ENCODE measurements around the gene GPX4. TPM values are rescaled to one million over a fixed set of nuclear protein-coding genes. Genes with fewer than 3 reads are reported as not detected.

GPX4 gene
- total RNA-seq, 2 experiments from 2014 or later: 225 to 231 TPM

GRCh38 chr19:1149259-1150045 lies 45.7 kb downstream of the GPX4 start:
- Mint-ChIP-seq H3K27ac (no peak overlapping the region), H3K27me3 (no peaks in the 10 kb centered on the region), H3K36me3 (peaks cover 6% of the 10 kb centered on the region), H3K4me3 (no peak overlapping the region), H3K4me1 (no peaks in the 10 kb centered on the region), H3K9me3 (no peaks in the 10 kb centered on the region)
- DNase-seq: no peak

- no peaks in the 10 kb centered on the region for H3K4me1 Mint-ChIP-seq
- no peak overlapping the region for H3K4me3 Mint-ChIP-seq
- no peaks in the 10 kb centered on the region for H3K27me3 Mint-ChIP-seq
- no peaks in the 10 kb centered on the region for H3K9me3 Mint-ChIP-seq
- no peak for DNase-seq
- H3K36me3 Mint-ChIP-seq: no peaks in the 10 kb centered on the region
- no peak overlapping the region for H3K27ac Mint-ChIP-seq
Observed at GRCh38 chr19:1150333-1151036, 46.7 kb downstream of the GPX4 start.

- Mint-ChIP-seq H3K36me3 (no peaks in the 10 kb centered on the region), H3K4me3 (no peak overlapping the region), H3K4me1 (no peaks in the 10 kb centered on the region), H3K27me3 (no peaks in the 10 kb centered on the region), H3K9me3 (no peaks in the 10 kb centered on the region), H3K27ac (no peak overlapping the region)
- no peak for DNase-seq
Observed at GRCh38 chr19:1151037-1151724, 47.4 kb downstream of the GPX4 start.

GRCh38 chr19:1151917-1152587 lies 48.3 kb downstream of the GPX4 start:
- H3K36me3 Mint-ChIP-seq: no peaks in the 10 kb centered on the region
- no peaks in the 10 kb centered on the region for H3K4me1 Mint-ChIP-seq
- no peak overlapping the region for H3K4me3 Mint-ChIP-seq
- H3K9me3 Mint-ChIP-seq: no peaks in the 10 kb centered on the region
- no peak for DNase-seq
- H3K27me3 Mint-ChIP-seq: no peaks in the 10 kb centered on the region
- no peak overlapping the region for H3K27ac Mint-ChIP-seq

- H3K9me3 Mint-ChIP-seq: no peaks in the 10 kb centered on the region
- H3K4me1 Mint-ChIP-seq: no peaks in the 10 kb centered on the region
- no peaks in the 10 kb centered on the region for H3K27me3 Mint-ChIP-seq
- H3K27ac Mint-ChIP-seq: no peak overlapping the region
- DNase-seq: no peak
- peaks cover 2% of the 10 kb centered on the region for H3K36me3 Mint-ChIP-seq
- no peak overlapping the region for H3K4me3 Mint-ChIP-seq
Observed at GRCh38 chr19:1153891-1154730, 50.3 kb downstream of the GPX4 start.

- Mint-ChIP-seq H3K4me3 (no peak overlapping the region), H3K9me3 (no peaks in the 10 kb centered on the region), H3K27ac (no peak overlapping the region), H3K4me1 (no peaks in the 10 kb centered on the region), H3K27me3 (no peaks in the 10 kb centered on the region), H3K36me3 (peaks cover 2% of the 10 kb centered on the region)
- DNase-seq: no peak
Observed at GRCh38 chr19:1154731-1155351, 51.0 kb downstream of the GPX4 start.

GRCh38 chr19:1155352-1156304 lies 51.8 kb downstream of the GPX4 start:
- Mint-ChIP-seq H3K27me3 (no peaks in the 10 kb centered on the region), H3K9me3 (no peaks in the 10 kb centered on the region), H3K27ac (no peak overlapping the region), H3K36me3 (peaks cover 2% of the 10 kb centered on the region), H3K4me1 (no peaks in the 10 kb centered on the region), H3K4me3 (no peak overlapping the region)
- no peak for DNase-seq

Other genes starting within 250 kb of the GPX4 start
- 1 to 10 TPM; 1.8 TPM for gene CFD, start 244.3 kb upstream of the GPX4 start, total RNA-seq
- 10 to 100 TPM; 39.8 to 40.3 TPM for gene MED16, start 210.8 kb upstream of the GPX4 start, total RNA-seq
- not detected for gene RNU6-9, start 210.5 kb upstream of the GPX4 start, total RNA-seq
- gene R3HDM4, start 190.8 kb upstream of the GPX4 start, total RNA-seq: 10 to 100 TPM; 50.5 to 51.7 TPM
- gene KISS1R, start 186.7 kb upstream of the GPX4 start, total RNA-seq: 10 to 100 TPM; 12.2 to 13.3 TPM
- gene ARID3A, start 178.0 kb upstream of the GPX4 start, total RNA-seq: 10 to 100 TPM; 10.2 to 11.8 TPM
- 100 to 1,000 TPM; 126 to 127 TPM for gene WDR18, start 119.6 kb upstream of the GPX4 start, total RNA-seq
- gene GRIN3B, start 103.6 kb upstream of the GPX4 start, total RNA-seq: not detected
- 100 to 1,000 TPM; 136 to 138 TPM for gene TMEM259, start 82.9 kb upstream of the GPX4 start, total RNA-seq
- gene RNU6-2, start 82.5 kb upstream of the GPX4 start, total RNA-seq: not detected
- 10 to 100 TPM; 76.0 to 80.5 TPM for gene CNN2, start 77.4 kb upstream of the GPX4 start, total RNA-seq
- 10 to 100 TPM in 1 of 2 experiments, 1 to 10 TPM in 1; 9.8 to 11.2 TPM for gene ABCA7, start 63.9 kb upstream of the GPX4 start, total RNA-seq
- gene ARHGAP45, start 36.8 kb upstream of the GPX4 start, total RNA-seq: 100 to 1,000 TPM; 113 to 122 TPM
- gene POLR2E, start 8.6 kb upstream of the GPX4 start, total RNA-seq: 100 to 1,000 TPM; 290 to 291 TPM
- 10 to 100 TPM; 50.5 to 51.6 TPM for gene SBNO2, start 70.3 kb downstream of the GPX4 start, total RNA-seq
- 10 to 100 TPM; 54.7 to 55.8 TPM for gene STK11, start 101.8 kb downstream of the GPX4 start, total RNA-seq
- under 1 TPM; 0.33 to 0.46 TPM for gene CBARP, start 134.0 kb downstream of the GPX4 start, total RNA-seq
- gene ATP5F1D, start 137.8 kb downstream of the GPX4 start, total RNA-seq: 100 to 1,000 TPM; 175 to 177 TPM
- 10 to 100 TPM; 29.3 to 29.6 TPM for gene MIDN, start 144.6 kb downstream of the GPX4 start, total RNA-seq
- gene CIRBP, start 165.3 kb downstream of the GPX4 start, total RNA-seq: 100 to 1,000 TPM; 208 to 216 TPM
- gene FAM174C, start 171.5 kb downstream of the GPX4 start, total RNA-seq: 100 to 1,000 TPM in 1 of 2 experiments, 10 to 100 TPM in 1; 99.8 to 101 TPM
- not detected for gene EFNA2, start 181.9 kb downstream of the GPX4 start, total RNA-seq